K562 (cell line): ENCODE results near the gene E2F2. TPM values are rescaled to one million over a fixed set of nuclear protein-coding genes. Genes with fewer than 3 reads are reported as not detected.

Experiments used
- ARID2 ChIP-seq: fragments of 450-650 bp; IDR thresholded peaks from 2 replicates; pipeline ENCODE4 v1.6.1; 2017; ENCODE audit warnings: antibody characterized with exemption, mild to moderate bottlenecking
- BRD9 ChIP-seq: fragments of 450-650 bp; IDR thresholded peaks from 2 replicates; pipeline ENCODE4 v1.6.1; 2018; ENCODE audit warnings: low read depth; ENCODE audit not compliant: partially characterized antibody
- ERF ChIP-seq: fragments of 450-650 bp; formaldehyde crosslinking; IDR thresholded peaks from 2 replicates; pipeline ENCODE4 v1.4.0; 2020; ENCODE audit warnings: mild to moderate bottlenecking, mixed read lengths
- KHSRP ChIP-seq: fragments of 450-650 bp; IDR thresholded peaks from 2 replicates; pipeline ENCODE4 v1.6.1; 2017
- RBFOX2 ChIP-seq: fragments of 200-400 bp; formaldehyde crosslinking; IDR thresholded peaks from 2 replicates; pipeline ENCODE4 v1.6.1; 2017; ENCODE audit warnings: low read depth, mild to moderate bottlenecking, low read length, moderate library complexity
- RBM39 ChIP-seq: fragments of 200-400 bp; formaldehyde crosslinking; optimal IDR thresholded peaks from 2 replicates; pipeline ENCODE3; 2018; ENCODE audit warnings: low read depth, low read length
- ZNF384 ChIP-seq: IDR thresholded peaks from 2 replicates; pipeline ENCODE4 v1.6.1; 2012; ENCODE audit warnings: low read depth, low read length, improper control_type of control experiment
- ZNF76 ChIP-seq: fragments of 250-450 bp; sonication (Bioruptor Pico); IDR thresholded peaks from 2 replicates; pipeline ENCODE4 v1.4.0; 2020; ENCODE audit warnings: mild to moderate bottlenecking, moderate library complexity, borderline replicate concordance
- polyA plus RNA-seq, 8 experiments: library from polyadenylated mRNA; depleted of rRNA in 4 of 8; stranded (reverse) in 5 of 8; unstranded in 3 of 8; fragments of >200 nt; fragmentation: Nextera tagmentation in 2 of 8; fragmentation: Illumina TruSeq in 1 of 8; extraction: Ambion mirVana in 2 of 8; extraction: Trizol in 1 of 8; gene quantifications; 2 replicates each; pipeline versions ENCODE4 v1.2.1 to v1.2.3, GENCODE V29; 2011 to 2014; ENCODE audit warnings: inconsistent platforms in 1 of 8, missing spikeins in 1 of 8
- total RNA-seq, 7 experiments: library from RNA; depleted of rRNA in 6 of 7; stranded (reverse); fragments of >200 nt in 6 of 7; fragmentation: Illumina TruSeq in 2 of 7; extraction: Trizol in 2 of 7; gene quantifications; 2 replicates each; pipeline versions ENCODE4 v1.2.1 to v1.2.3, GENCODE V29; 2011 to 2021; ENCODE audit warnings: low replicate concordance in 1 of 7
- TF ChIP-seq, protein P1 (sequence below): sonication (generic); formaldehyde crosslinking; IDR thresholded peaks from 2 replicates; pipeline ENCODE4 v1.8.1; 2023; ENCODE audit warnings: mild to moderate bottlenecking, missing genetic modification reagents, moderate library complexity
- TF ChIP-seq, protein P2 (sequence below), 2 experiments: IDR thresholded peaks; 2 replicates each; pipeline ENCODE4 v1.6.1; 2012; ENCODE audit warnings: improper control_type of control experiment in 2 of 2, low read depth in 2 of 2, low read length in 2 of 2, borderline replicate concordance in 1 of 2
- TF ChIP-seq, protein P3 (sequence below): fragments of 250-450 bp; sonication (Bioruptor Pico); IDR thresholded peaks from 2 replicates; pipeline ENCODE4 v1.4.0; 2020; ENCODE audit warnings: mild to moderate bottlenecking, moderate library complexity
- TF ChIP-seq, protein P4 (sequence below): fragments of 450-650 bp; IDR thresholded peaks from 2 replicates; pipeline ENCODE4 v1.6.1; 2017; ENCODE audit warnings: antibody characterized with exemption, mild to moderate bottlenecking
- TF ChIP-seq, protein P5 (sequence below): fragments of 200-400 bp; formaldehyde crosslinking; IDR thresholded peaks from 2 replicates; pipeline ENCODE4 v1.6.1; 2017; ENCODE audit warnings: mild to moderate bottlenecking, low read depth, low read length, moderate library complexity

E2F2 gene
- total and polyA plus RNA-seq, 9 of the 15 experiments (the other 6 are each of a cell fraction or from before 2014, with no cell fraction given): 3.1 to 25.3 (median 11.4) TPM

DNA sequence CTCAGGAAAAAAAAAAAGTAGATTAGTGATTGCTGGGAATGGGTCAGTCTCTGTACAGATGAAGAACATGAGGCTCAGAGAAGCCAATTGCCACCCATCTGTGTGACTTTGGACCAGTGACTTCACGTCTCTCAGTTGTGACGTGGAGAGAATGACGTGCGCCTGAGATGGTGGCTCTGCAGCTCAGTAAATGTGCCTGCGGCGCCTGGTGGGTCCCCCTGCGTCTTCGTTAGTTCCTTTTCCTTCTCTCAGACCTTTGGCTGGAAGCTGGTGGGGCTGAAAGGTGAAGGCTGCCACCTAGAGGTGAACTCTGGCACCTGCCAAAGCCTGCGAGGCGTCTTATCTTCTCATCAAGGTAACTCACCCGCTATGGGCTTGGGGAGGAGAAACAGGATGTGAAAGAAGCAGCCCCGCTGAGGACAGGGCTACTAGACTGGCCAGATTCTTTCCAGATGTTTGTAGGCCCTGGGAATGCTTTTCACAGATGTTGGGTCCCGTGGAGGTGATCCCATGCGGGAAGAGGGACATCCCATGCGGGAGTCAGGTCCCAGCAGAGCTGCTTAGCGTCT is 8.7 kb upstream of the E2F2 start (continued):
- TF ChIP-seq, protein P1, sequence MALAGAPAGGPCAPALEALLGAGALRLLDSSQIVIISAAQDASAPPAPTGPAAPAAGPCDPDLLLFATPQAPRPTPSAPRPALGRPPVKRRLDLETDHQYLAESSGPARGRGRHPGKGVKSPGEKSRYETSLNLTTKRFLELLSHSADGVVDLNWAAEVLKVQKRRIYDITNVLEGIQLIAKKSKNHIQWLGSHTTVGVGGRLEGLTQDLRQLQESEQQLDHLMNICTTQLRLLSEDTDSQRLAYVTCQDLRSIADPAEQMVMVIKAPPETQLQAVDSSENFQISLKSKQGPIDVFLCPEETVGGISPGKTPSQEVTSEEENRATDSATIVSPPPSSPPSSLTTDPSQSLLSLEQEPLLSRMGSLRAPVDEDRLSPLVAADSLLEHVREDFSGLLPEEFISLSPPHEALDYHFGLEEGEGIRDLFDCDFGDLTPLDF: peak; percentile 63; the same call in 1 of the 2 replicates
- TF ChIP-seq, protein P2, sequence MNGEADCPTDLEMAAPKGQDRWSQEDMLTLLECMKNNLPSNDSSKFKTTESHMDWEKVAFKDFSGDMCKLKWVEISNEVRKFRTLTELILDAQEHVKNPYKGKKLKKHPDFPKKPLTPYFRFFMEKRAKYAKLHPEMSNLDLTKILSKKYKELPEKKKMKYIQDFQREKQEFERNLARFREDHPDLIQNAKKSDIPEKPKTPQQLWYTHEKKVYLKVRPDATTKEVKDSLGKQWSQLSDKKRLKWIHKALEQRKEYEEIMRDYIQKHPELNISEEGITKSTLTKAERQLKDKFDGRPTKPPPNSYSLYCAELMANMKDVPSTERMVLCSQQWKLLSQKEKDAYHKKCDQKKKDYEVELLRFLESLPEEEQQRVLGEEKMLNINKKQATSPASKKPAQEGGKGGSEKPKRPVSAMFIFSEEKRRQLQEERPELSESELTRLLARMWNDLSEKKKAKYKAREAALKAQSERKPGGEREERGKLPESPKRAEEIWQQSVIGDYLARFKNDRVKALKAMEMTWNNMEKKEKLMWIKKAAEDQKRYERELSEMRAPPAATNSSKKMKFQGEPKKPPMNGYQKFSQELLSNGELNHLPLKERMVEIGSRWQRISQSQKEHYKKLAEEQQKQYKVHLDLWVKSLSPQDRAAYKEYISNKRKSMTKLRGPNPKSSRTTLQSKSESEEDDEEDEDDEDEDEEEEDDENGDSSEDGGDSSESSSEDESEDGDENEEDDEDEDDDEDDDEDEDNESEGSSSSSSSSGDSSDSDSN (IDR thresholded peaks at IDR 0.05; ENCODE audit: borderline replicate concordance in 1 of 2, low read depth in 2 of 2, low read length in 2 of 2): peak in 1 of 2 experiments; percentile 89; a peak in 2 of 4 replicates
- TF ChIP-seq ZNF76 (CRISPR knock-in tag): no peak
- TF ChIP-seq RBM39: no peak
- TF ChIP-seq, protein P3, sequence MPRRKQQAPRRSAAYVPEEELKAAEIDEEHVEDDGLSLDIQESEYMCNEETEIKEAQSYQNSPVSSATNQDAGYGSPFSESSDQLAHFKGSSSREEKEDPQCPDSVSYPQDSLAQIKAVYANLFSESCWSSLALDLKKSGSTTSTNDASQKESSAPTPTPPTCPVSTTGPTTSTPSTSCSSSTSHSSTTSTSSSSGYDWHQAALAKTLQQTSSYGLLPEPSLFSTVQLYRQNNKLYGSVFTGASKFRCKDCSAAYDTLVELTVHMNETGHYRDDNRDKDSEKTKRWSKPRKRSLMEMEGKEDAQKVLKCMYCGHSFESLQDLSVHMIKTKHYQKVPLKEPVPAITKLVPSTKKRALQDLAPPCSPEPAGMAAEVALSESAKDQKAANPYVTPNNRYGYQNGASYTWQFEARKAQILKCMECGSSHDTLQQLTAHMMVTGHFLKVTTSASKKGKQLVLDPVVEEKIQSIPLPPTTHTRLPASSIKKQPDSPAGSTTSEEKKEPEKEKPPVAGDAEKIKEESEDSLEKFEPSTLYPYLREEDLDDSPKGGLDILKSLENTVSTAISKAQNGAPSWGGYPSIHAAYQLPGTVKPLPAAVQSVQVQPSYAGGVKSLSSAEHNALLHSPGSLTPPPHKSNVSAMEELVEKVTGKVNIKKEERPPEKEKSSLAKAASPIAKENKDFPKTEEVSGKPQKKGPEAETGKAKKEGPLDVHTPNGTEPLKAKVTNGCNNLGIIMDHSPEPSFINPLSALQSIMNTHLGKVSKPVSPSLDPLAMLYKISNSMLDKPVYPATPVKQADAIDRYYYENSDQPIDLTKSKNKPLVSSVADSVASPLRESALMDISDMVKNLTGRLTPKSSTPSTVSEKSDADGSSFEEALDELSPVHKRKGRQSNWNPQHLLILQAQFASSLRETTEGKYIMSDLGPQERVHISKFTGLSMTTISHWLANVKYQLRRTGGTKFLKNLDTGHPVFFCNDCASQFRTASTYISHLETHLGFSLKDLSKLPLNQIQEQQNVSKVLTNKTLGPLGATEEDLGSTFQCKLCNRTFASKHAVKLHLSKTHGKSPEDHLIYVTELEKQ: no peak
- TF ChIP-seq RBFOX2: peak; percentile 40; the same call in 1 of the 2 replicates
- TF ChIP-seq, protein P4, sequence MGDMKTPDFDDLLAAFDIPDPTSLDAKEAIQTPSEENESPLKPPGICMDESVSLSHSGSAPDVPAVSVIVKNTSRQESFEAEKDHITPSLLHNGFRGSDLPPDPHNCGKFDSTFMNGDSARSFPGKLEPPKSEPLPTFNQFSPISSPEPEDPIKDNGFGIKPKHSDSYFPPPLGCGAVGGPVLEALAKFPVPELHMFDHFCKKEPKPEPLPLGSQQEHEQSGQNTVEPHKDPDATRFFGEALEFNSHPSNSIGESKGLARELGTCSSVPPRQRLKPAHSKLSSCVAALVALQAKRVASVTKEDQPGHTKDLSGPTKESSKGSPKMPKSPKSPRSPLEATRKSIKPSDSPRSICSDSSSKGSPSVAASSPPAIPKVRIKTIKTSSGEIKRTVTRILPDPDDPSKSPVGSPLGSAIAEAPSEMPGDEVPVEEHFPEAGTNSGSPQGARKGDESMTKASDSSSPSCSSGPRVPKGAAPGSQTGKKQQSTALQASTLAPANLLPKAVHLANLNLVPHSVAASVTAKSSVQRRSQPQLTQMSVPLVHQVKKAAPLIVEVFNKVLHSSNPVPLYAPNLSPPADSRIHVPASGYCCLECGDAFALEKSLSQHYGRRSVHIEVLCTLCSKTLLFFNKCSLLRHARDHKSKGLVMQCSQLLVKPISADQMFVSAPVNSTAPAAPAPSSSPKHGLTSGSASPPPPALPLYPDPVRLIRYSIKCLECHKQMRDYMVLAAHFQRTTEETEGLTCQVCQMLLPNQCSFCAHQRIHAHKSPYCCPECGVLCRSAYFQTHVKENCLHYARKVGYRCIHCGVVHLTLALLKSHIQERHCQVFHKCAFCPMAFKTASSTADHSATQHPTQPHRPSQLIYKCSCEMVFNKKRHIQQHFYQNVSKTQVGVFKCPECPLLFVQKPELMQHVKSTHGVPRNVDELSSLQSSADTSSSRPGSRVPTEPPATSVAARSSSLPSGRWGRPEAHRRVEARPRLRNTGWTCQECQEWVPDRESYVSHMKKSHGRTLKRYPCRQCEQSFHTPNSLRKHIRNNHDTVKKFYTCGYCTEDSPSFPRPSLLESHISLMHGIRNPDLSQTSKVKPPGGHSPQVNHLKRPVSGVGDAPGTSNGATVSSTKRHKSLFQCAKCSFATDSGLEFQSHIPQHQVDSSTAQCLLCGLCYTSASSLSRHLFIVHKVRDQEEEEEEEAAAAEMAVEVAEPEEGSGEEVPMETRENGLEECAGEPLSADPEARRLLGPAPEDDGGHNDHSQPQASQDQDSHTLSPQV: peak; percentile 85
- TF ChIP-seq ERF: peak; percentile 52; the same call in 1 of the 2 replicates
- no peak for TF ChIP-seq BRD9
- TF ChIP-seq, protein P5, sequence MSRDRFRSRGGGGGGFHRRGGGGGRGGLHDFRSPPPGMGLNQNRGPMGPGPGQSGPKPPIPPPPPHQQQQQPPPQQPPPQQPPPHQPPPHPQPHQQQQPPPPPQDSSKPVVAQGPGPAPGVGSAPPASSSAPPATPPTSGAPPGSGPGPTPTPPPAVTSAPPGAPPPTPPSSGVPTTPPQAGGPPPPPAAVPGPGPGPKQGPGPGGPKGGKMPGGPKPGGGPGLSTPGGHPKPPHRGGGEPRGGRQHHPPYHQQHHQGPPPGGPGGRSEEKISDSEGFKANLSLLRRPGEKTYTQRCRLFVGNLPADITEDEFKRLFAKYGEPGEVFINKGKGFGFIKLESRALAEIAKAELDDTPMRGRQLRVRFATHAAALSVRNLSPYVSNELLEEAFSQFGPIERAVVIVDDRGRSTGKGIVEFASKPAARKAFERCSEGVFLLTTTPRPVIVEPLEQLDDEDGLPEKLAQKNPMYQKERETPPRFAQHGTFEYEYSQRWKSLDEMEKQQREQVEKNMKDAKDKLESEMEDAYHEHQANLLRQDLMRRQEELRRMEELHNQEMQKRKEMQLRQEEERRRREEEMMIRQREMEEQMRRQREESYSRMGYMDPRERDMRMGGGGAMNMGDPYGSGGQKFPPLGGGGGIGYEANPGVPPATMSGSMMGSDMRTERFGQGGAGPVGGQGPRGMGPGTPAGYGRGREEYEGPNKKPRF: no peak
- peak; percentile 82 for TF ChIP-seq KHSRP
- peak; percentile 51; the same call in 1 of the 2 replicates for TF ChIP-seq ZNF384
- peak; percentile 91 for TF ChIP-seq ARID2
